GM12892 (cell line): ENCODE measurements around the gene MYH6.

Experiments
- DNase-seq: peaks from one replicate; pipeline ENCODE4 v3.0.0; 2011; ENCODE audit not compliant: insufficient read length
- FAIRE-seq: peaks from 2 replicates; lab custom pipeline; 2011; peaks lifted over from hg19 to GRCh38; lab: Jason Lieb, UNC
- POLR2A ChIP-seq: IDR thresholded peaks from 2 replicates; pipeline ENCODE4 v1.6.1; 2011; ENCODE audit warnings: low read depth, low read length, control low read depth
- POLR2AphosphoS5 ChIP-seq: IDR thresholded peaks from 2 replicates; pipeline ENCODE4 v1.6.1; 2011; ENCODE audit warnings: low read depth, low read length, control low read depth
- TAF1 ChIP-seq: IDR thresholded peaks from 2 replicates; pipeline ENCODE4 v1.6.1; 2011; ENCODE audit warnings: low read depth, mild to moderate bottlenecking, control low read depth, low read length, borderline replicate concordance

Gene MYH6

GRCh38 chr14:23352506-23353432, 55.3 kb downstream of the MYH6 start, which contains the start of gene SLC22A17:
Gene SLC22A17 (minus strand): TSS chr14:23352887.
- TF ChIP-seq TAF1 (no peak), POLR2A (no peak), POLR2AphosphoS5 (no peak)
- DNase-seq = no peak
- FAIRE-seq = no peak

- TF ChIP-seq TAF1 (no peak), POLR2A (no peak)
- DNase-seq (no peak), FAIRE-seq (no peak)
Measured at GRCh38 chr14:23351681-23352505, 56.2 kb downstream of the MYH6 start.

GRCh38 chr14:23349156-23349845, 58.8 kb downstream of the MYH6 start:
- DNase-seq = no peak
- no peak for FAIRE-seq
- TF ChIP-seq POLR2A (no peak), TAF1 (no peak), POLR2AphosphoS5 (no peak)

GRCh38 chr14:23348297-23348655, 59.8 kb downstream of the MYH6 start:
- no peak for FAIRE-seq
- no peak for DNase-seq

GRCh38 chr14:23347406-23348296, 60.4 kb downstream of the MYH6 start:
- FAIRE-seq (no peak), DNase-seq (no peak)
- TF ChIP-seq POLR2AphosphoS5 (no peak), TAF1 (no peak), POLR2A (no peak)

More at GRCh38 chr14:23348297-23348655, 59.8 kb downstream of the MYH6 start:
- TF ChIP-seq POLR2AphosphoS5 (no peak), POLR2A (no peak), TAF1 (no peak)

GRCh38 chr14:23346693-23347405, 61.2 kb downstream of the MYH6 start:
- no peak for FAIRE-seq
- TF ChIP-seq TAF1 (no peak), POLR2AphosphoS5 (no peak)
- DNase-seq = no peak

- no peak for TF ChIP-seq TAF1
- no peak for TF ChIP-seq POLR2A
- TF ChIP-seq POLR2AphosphoS5 = no peak
- FAIRE-seq (no peak), DNase-seq (no peak)
Measured at GRCh38 chr14:23345987-23346692, 61.9 kb downstream of the MYH6 start.

GRCh38 chr14:23344481-23344880, 63.6 kb downstream of the MYH6 start:
- FAIRE-seq = no peak

GRCh38 chr14:23339506-23340268, 68.4 kb downstream of the MYH6 start:
- TF ChIP-seq POLR2A (no peak), TAF1 (no peak), POLR2AphosphoS5 (no peak)
- no peak for FAIRE-seq
- DNase-seq = no peak

More at GRCh38 chr14:23344481-23344880, 63.6 kb downstream of the MYH6 start:
- no peak for DNase-seq
- no peak for TF ChIP-seq POLR2AphosphoS5
- TF ChIP-seq POLR2A = no peak
- no peak for TF ChIP-seq TAF1
